ENCODE results near the gene ZNF557. TPM values are rescaled to one million over a fixed set of nuclear protein-coding genes. Genes with fewer than 3 reads are reported as not detected.

ZNF557 gene
- 2.2 to 3.3 TPM (median 3.0 TPM) in 5 replicates for total RNA-seq (2022; extraction: Qiagen RNA extraction; ENCODE audit: low read depth)

GRCh38 chr19:7069042-7069903 lies at the start of gene ZNF557:
Gene ZNF557, plus strand, starts transcription at chr19:7069703. Its CDS starts 5,372 bp downstream, at chr19:7075075.

GRCh38 chr19:7021331-7021730 lies 48.2 kb upstream of the ZNF557 start, which contains the start of gene MBD3L2B:
Gene MBD3L2B, minus strand, starts transcription at chr19:7021431. Its CDS starts 34 bp downstream, at chr19:7021397.

GRCh38 chr19:7030278-7030677 lies 39.2 kb upstream of the ZNF557 start, which contains the start of gene MBD3L5:
Gene MBD3L5, plus strand, starts transcription at chr19:7030578. Its CDS starts 34 bp downstream, at chr19:7030612.

GRCh38 chr19:7040079-7040478 lies 29.4 kb upstream of the ZNF557 start, which contains the start of gene MBD3L4:
Gene MBD3L4, minus strand, starts transcription at chr19:7040179. Its CDS starts 35 bp downstream, at chr19:7040144.

GRCh38 chr19:7049021-7049420 lies 20.5 kb upstream of the ZNF557 start, which contains the start of gene MBD3L2:
Gene MBD3L2, plus strand, starts transcription at chr19:7049321. Its CDS starts 53 bp downstream, at chr19:7049374.

GRCh38 chr19:7058576-7058975 lies 10.9 kb upstream of the ZNF557 start, which contains the start of gene MBD3L3:
Gene MBD3L3, minus strand, starts transcription at chr19:7058676. Its CDS starts 71 bp downstream, at chr19:7058605.

Other genes starting within 250 kb of the ZNF557 start
- gene ADGRE1, start 182.1 kb upstream of the ZNF557 start, total RNA-seq (2022; extraction: Qiagen RNA extraction; ENCODE audit: low read depth) = 5.0 to 6.0 TPM (median 5.4 TPM) in 5 replicates
- not detected in 5 replicates for gene MBD3L2B, start 48.3 kb upstream of the ZNF557 start, total RNA-seq (2022; extraction: Qiagen RNA extraction; ENCODE audit: low read depth)
- gene MBD3L5, start 39.1 kb upstream of the ZNF557 start, total RNA-seq (2022; extraction: Qiagen RNA extraction; ENCODE audit: low read depth) = not detected in 5 replicates
- not detected in 5 replicates for gene MBD3L4, start 29.5 kb upstream of the ZNF557 start, total RNA-seq (2022; extraction: Qiagen RNA extraction; ENCODE audit: low read depth)
- gene MBD3L2, start 20.4 kb upstream of the ZNF557 start, total RNA-seq (2022; extraction: Qiagen RNA extraction; ENCODE audit: low read depth) = not detected in 5 replicates
- gene MBD3L3, start 11.0 kb upstream of the ZNF557 start, total RNA-seq (2022; extraction: Qiagen RNA extraction; ENCODE audit: low read depth) = not detected in 5 replicates
- gene INSR, start 224.7 kb downstream of the ZNF557 start, total RNA-seq (2022; extraction: Qiagen RNA extraction; ENCODE audit: low read depth) = 1.6 to 4.1 TPM (median 2.7 TPM) in 5 replicates